ENCODE data around the gene CAMK4.
A peak's percentile ranks its signal among the peaks of the same experiment; 100 is the strongest.

CAMK4 gene

GRCh38 chr5:111514087-111514486 lies 289.9 kb downstream of the CAMK4 start:
- TF ChIP-seq, protein P1, sequence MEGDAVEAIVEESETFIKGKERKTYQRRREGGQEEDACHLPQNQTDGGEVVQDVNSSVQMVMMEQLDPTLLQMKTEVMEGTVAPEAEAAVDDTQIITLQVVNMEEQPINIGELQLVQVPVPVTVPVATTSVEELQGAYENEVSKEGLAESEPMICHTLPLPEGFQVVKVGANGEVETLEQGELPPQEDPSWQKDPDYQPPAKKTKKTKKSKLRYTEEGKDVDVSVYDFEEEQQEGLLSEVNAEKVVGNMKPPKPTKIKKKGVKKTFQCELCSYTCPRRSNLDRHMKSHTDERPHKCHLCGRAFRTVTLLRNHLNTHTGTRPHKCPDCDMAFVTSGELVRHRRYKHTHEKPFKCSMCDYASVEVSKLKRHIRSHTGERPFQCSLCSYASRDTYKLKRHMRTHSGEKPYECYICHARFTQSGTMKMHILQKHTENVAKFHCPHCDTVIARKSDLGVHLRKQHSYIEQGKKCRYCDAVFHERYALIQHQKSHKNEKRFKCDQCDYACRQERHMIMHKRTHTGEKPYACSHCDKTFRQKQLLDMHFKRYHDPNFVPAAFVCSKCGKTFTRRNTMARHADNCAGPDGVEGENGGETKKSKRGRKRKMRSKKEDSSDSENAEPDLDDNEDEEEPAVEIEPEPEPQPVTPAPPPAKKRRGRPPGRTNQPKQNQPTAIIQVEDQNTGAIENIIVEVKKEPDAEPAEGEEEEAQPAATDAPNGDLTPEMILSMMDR (IDR thresholded peaks at IDR 0.05; ENCODE audit: unreplicated experiment in 3 of 3): no peak
- no peaks in the 10 kb centered on the region for H3K9me3 Mint-ChIP-seq
- H3K4me1 Mint-ChIP-seq: peaks cover 40% of the 10 kb centered on the region
- no peaks in the 10 kb centered on the region for H3K36me3 Mint-ChIP-seq (ENCODE audit: low read depth)
- H3K27ac Mint-ChIP-seq: peak overlapping the region; percentile 87 to 99 (median 97)
- peak overlapping the region; percentile 75 to 98 (median 81) for H3K4me3 Mint-ChIP-seq
- H3K27me3 Mint-ChIP-seq (ENCODE audit: low read depth): no peaks in the 10 kb centered on the region

DNA sequence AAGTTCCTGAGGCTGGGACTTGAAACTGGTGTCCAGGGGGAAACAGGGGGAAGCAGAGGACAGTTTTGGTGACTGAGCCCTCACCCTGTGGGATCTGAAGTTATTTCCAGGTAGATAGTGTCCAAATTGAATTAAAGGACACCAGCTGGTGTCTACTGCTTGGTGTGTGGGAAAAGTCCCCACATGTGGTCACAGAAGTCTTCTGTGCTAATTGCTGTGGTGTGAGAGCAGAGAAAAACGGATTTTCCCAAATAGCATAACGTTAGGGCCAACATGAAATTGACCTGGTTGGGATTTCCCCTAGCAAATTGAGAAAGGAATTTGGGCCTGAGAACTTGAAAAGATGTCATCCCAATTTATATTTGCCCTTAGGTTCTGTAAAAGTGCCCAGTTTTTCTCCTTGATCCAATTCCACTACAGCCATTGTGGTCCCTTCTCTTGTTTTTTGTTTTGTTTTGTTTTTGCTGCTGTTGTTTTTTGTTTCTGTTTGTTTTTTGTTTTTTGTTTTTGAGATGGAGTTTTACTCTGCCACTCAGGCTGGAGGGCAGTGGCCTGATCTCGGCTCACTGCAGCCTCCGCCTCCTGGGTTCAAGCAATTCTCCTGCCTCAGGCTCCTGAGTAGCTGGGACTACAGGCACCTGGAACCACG lies 293.8 kb downstream of the CAMK4 start:
- Mint-ChIP-seq H3K27me3 (ENCODE audit: low read depth) (peaks cover 5% of the 10 kb centered on the region), H3K4me1 (peaks cover 18% of the 10 kb centered on the region), H3K36me3 (ENCODE audit: low read depth) (no peaks in the 10 kb centered on the region), H3K9me3 (no peaks in the 10 kb centered on the region), H3K4me3 (peak overlapping the region in 1 of 3 experiments; percentile 40), H3K27ac (no peak overlapping the region)
- TF ChIP-seq, protein P1 (IDR thresholded peaks at IDR 0.05; ENCODE audit: unreplicated experiment in 3 of 3): no peak

DNA sequence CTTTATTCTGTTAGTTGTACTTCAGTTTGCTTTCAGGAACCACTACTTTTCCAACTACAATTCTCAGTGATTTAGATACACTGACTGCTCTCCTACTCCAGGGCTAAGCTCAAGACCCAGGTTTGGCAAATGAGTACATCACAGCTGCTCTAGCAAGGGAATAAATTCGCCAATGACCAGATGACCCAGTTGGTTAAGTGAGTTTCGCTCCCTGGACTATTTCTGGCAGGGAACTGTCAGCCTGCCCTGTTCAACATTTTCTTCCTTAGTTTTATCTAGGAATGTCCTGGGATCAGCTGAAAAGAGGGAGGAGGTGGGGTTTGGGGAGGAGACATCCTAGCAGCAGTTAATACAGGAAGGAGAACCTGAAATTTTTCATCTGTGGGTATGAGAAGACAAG lies 294.6 kb downstream of the CAMK4 start:
- H3K9me3 Mint-ChIP-seq: no peaks in the 10 kb centered on the region
- no peaks in the 10 kb centered on the region for H3K36me3 Mint-ChIP-seq (ENCODE audit: low read depth)
- peak overlapping the region in 1 of 3 experiments; percentile 63 for H3K27ac Mint-ChIP-seq
- peaks cover 5% of the 10 kb centered on the region for H3K27me3 Mint-ChIP-seq (ENCODE audit: low read depth)
- TF ChIP-seq, protein P1 (IDR thresholded peaks at IDR 0.05; ENCODE audit: unreplicated experiment in 3 of 3): no peak
- no peak overlapping the region for H3K4me3 Mint-ChIP-seq
- H3K4me1 Mint-ChIP-seq: peaks cover 10% of the 10 kb centered on the region

GRCh38 chr5:111520908-111521307 lies 296.7 kb downstream of the CAMK4 start:
- H3K27me3 Mint-ChIP-seq (ENCODE audit: low read depth): peaks cover 5% of the 10 kb centered on the region
- no peak overlapping the region for H3K4me3 Mint-ChIP-seq
- no peaks in the 10 kb centered on the region for H3K4me1 Mint-ChIP-seq
- H3K27ac Mint-ChIP-seq: no peak overlapping the region
- no peaks in the 10 kb centered on the region for H3K36me3 Mint-ChIP-seq (ENCODE audit: low read depth)
- TF ChIP-seq, protein P1 (IDR thresholded peaks at IDR 0.05; ENCODE audit: unreplicated experiment in 3 of 3): no peak
- no peaks in the 10 kb centered on the region for H3K9me3 Mint-ChIP-seq

- H3K4me3 Mint-ChIP-seq: no peak overlapping the region
- TF ChIP-seq, protein P1 (IDR thresholded peaks at IDR 0.05; ENCODE audit: unreplicated experiment in 3 of 3): no peak
These were observed 303.9 kb downstream of the CAMK4 start for GRCh38 chr5:111528056-111528455.

GRCh38 chr5:111530298-111530740 lies 306.1 kb downstream of the CAMK4 start:
- Mint-ChIP-seq H3K4me3 (no peak overlapping the region), H3K27ac (peak overlapping the region; percentile 0 to 60 (median 18)), H3K36me3 (ENCODE audit: low read depth) (no peaks in the 10 kb centered on the region), H3K9me3 (peaks cover 5% of the 10 kb centered on the region), H3K4me1 (peaks cover 12% of the 10 kb centered on the region), H3K27me3 (ENCODE audit: low read depth) (no peaks in the 10 kb centered on the region)
- TF ChIP-seq, protein P1 (IDR thresholded peaks at IDR 0.05; ENCODE audit: unreplicated experiment in 3 of 3): no peak

More at GRCh38 chr5:111528056-111528455, 303.9 kb downstream of the CAMK4 start:
- H3K27ac Mint-ChIP-seq: no peak overlapping the region
- no peaks in the 10 kb centered on the region for H3K36me3 Mint-ChIP-seq (ENCODE audit: low read depth)
- H3K27me3 Mint-ChIP-seq (ENCODE audit: low read depth): no peaks in the 10 kb centered on the region
- no peaks in the 10 kb centered on the region for H3K9me3 Mint-ChIP-seq
- peaks cover 12% of the 10 kb centered on the region for H3K4me1 Mint-ChIP-seq
